GM13976 (cell line): Measurements from ENCODE around the gene PKN3.
"Not testable (repeated sequence)": the region's sequence is repeated elsewhere in the genome, so short reads cannot be mapped to it uniquely, and the experiment has no call there.

Source experiments
- DNase-seq: peaks from one replicate; pipeline ENCODE4 v3.0.0; 2012; ENCODE audit warnings: low spot score
- in situ Hi-C: fragments of 300-500 bp; cut with MboI; formaldehyde crosslinking; loops from one replicate; pipeline ENCODE4 v1.12.0; 2022; ENCODE audit warnings: low sequenced_read_pairs, mixed read lengths, inconsistent platforms; ENCODE audit not compliant: unreplicated experiment
- TF ChIP-seq, protein P1 (sequence below): IDR thresholded peaks from 2 replicates; pipeline ENCODE4 v1.5.1; 2012; ENCODE audit warnings: borderline replicate concordance, mild to moderate bottlenecking; ENCODE audit not compliant: insufficient read depth; ENCODE audit errors: extremely low read depth, missing control alignments, control extremely low read depth

Gene PKN3

GRCh38 chr9:128685636-128686489 is 16.4 kb upstream of the PKN3 start:
- TF ChIP-seq, protein P1, sequence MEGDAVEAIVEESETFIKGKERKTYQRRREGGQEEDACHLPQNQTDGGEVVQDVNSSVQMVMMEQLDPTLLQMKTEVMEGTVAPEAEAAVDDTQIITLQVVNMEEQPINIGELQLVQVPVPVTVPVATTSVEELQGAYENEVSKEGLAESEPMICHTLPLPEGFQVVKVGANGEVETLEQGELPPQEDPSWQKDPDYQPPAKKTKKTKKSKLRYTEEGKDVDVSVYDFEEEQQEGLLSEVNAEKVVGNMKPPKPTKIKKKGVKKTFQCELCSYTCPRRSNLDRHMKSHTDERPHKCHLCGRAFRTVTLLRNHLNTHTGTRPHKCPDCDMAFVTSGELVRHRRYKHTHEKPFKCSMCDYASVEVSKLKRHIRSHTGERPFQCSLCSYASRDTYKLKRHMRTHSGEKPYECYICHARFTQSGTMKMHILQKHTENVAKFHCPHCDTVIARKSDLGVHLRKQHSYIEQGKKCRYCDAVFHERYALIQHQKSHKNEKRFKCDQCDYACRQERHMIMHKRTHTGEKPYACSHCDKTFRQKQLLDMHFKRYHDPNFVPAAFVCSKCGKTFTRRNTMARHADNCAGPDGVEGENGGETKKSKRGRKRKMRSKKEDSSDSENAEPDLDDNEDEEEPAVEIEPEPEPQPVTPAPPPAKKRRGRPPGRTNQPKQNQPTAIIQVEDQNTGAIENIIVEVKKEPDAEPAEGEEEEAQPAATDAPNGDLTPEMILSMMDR: no peak
- in situ Hi-C loops: no loop called here
- DNase-seq: peak; percentile 68

- in situ Hi-C loops: no loop called here
- TF ChIP-seq, protein P1: no peak
- DNase-seq: no peak
Measured at GRCh38 chr9:128687453-128687852, 14.8 kb upstream of the PKN3 start.

DNA sequence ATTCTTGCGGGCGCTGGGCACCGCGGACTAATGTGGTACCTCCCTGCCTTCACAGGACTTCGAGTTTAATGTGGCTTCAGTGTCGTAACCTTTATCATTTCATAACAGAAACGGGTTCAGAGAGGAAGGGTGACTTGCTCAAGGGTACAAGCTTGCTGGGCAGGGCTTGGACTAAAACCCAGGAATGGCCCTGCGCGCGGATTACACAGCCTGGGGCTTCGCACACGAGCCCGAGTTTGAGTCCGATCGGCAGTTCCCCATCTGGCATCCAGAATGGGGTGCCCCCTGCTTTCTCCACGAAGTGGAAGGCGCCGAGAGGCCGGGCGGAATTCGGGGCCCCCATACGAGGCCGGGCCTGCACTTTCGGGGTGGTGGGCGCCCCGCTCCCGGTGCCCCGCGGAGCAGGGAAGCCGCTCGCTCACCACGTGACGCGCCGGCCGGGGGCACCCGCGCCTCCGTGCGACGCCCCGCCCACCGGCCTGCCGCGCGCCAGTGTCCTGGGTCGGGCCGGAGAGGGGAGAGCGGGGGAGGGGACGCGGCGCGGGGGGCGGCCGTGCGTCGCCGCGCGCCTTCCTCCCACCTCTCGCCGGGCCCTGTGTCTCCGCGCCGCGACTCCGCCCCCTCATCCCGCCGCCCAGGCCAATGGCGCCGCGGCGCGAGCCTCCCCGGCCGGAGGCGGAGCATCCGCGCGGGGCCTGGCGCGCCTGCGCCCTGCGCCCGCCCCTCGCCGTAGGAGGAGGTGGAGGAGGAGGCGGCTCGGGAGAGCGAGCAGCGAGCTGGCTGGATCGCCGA is 13.6 kb upstream of the PKN3 start, which contains the start of gene SET:
SET (plus strand) TSS at position 722 of the 792 bp plus-strand sequence. CDS start 361 bp downstream, outside the sequence.
- TF ChIP-seq, protein P1: no peak
- in situ Hi-C loops: no loop called here

GRCh38 chr9:128689293-128689774 is 13.0 kb upstream of the PKN3 start:
- peak; percentile 61 for DNase-seq
- TF ChIP-seq, protein P1: no peak
- in situ Hi-C loops: no loop called here

More for the DNA sequence above, 13.6 kb upstream of the PKN3 start, which contains the start of gene SET:
- DNase-seq: peak; percentile 99

- in situ Hi-C loops: no loop called here
- DNase-seq: peak; percentile 83
- TF ChIP-seq, protein P1: no peak
Measured at GRCh38 chr9:128689820-128690683, 12.3 kb upstream of the PKN3 start.

DNA sequence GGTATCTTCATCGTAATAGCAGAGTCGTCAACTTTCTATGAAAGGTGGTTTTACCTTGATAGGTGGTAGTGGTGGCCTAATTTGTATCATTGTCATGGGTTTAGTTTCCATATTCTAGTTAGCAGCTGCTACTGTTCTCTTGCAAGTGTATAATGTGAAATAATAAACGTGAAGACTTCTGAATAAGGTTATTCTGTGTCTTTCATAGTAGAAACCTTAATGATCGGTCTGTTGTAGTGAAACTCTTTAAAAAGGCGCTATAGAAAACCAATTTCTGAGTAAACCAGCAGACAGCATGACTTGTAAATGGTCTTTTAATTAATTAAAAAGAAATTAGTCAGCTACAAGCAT is 11.6 kb upstream of the PKN3 start:
- DNase-seq: no peak
- in situ Hi-C loops: no loop called here
- TF ChIP-seq, protein P1: no peak

- DNase-seq, in situ Hi-C loops: not testable (repeated sequence)
Measured at GRCh38 chr9:128693738-128694137, 8.6 kb upstream of the PKN3 start.
